Measurements from ENCODE around the gene HSPH1.

Gene HSPH1

DNA sequence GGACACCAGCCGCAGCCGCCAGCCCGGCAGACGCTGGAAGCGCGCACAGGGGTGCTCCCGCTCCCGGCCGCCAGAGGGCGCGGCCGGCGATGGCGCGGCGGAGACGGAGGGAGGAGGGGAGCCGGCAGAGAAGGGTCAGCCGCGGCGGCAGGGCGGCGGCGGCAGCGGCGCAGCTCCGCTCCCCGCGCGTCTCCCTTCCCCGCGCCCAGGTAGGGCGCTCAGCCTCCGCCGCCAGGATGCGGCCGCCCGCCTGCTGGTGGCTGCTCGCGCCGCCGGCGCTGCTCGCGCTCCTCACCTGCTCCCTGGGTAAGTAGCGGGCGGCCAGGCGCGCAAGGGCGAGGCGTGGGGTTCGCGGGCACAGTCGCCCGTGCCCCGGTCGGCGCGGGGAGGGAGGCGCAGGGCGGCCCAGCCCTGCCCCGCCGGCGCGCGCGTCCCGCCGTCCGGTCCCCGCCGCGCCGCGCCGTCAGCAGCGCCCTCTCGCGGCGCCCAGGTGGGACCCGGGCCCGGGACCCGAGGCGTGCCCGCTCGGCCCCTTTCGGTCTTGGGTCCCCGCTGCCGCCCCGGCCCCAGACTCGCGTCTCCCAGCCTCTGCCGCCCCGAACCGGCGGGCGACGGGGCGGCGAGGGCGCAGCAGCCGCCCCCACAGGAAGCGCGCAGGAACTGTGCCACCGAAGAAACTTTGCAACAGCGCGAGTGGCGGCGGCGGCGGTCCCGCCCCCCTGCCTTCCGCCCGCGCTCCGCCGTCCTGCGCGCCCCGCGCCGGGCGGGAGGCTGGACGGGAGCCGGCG, 38.3 kb upstream of the HSPH1 start, which contains the start of gene B3GLCT:
TSS of gene B3GLCT (plus strand) at position 127 of the 788 bp plus-strand sequence. CDS start at position 237, 110 bp downstream.
- Histone ChIP-seq H3K27me3 (peaks cover 9% of the 10 kb centered on the region), H4K20me1 (no peaks in the 10 kb centered on the region), H3K4me3 (peak within 1 kb of the TSS; percentile 90), H3K9ac (peak within 1 kb of the TSS; percentile 89), H3K27ac (peak within 1 kb of the TSS; percentile 86), H3K4me1 (peaks cover 11% of the 10 kb centered on the region), H3K9me3 (no peaks in the 10 kb centered on the region), H3K36me3 (no peaks in the 10 kb centered on the region), H3K4me2 (peak within 1 kb of the TSS; percentile 86)
- TF ChIP-seq Cebpa-rat (IDR thresholded peaks at IDR 0.05), result no peak

DNA sequence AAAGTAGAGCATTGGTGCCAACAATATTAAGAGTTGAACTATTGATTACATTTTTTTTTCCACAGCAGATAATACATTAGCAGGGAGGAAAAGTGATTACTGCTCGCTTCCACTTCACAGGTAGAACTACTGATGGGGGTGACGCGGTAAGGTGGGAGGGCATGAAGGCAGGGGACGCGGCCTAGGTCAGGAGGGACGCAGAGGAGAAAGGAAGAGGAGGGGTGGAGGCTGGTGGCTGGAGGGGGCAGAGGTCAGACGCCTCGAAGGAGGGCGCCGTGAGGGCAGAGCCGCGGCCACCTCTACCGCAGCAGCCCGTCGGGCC, 37.8 kb upstream of the HSPH1 start:
- peaks cover 9% of the 10 kb centered on the region for H3K27me3 ChIP-seq
- H3K9me3 ChIP-seq, result no peaks in the 10 kb centered on the region
- no peaks in the 10 kb centered on the region for H4K20me1 ChIP-seq
- no peak for TF ChIP-seq Cebpa-rat (IDR thresholded peaks at IDR 0.05)
- no peaks in the 10 kb centered on the region for H3K36me3 ChIP-seq
- peak overlapping the region; percentile 89 for H3K9ac ChIP-seq
- peak overlapping the region; percentile 90 for H3K4me3 ChIP-seq
- H3K4me1 ChIP-seq, result peaks cover 11% of the 10 kb centered on the region
- H3K4me2 ChIP-seq, result peak overlapping the region; percentile 86
- peak overlapping the region; percentile 86 for H3K27ac ChIP-seq

DNA sequence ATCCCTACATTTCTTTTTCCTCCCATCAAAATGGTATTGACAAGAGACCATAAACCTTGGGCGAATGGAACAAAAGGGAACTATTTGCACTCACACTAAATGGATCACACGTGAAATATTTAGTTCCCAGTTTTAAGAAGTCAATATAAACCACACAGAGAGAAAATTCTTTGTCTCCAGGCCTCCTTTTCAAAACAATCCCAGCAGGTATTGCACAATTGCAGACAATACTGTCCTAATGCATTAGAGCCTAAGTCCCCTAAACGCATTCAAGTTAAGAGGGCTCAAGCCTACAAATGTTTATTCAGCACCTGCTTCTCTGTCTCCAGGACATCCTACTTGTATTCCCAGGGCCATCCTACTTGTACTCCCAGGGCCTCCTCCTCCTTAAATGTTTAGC, 36.8 kb upstream of the HSPH1 start:
- Histone ChIP-seq H3K4me2 (no peak overlapping the region), H3K4me1 (peaks cover 11% of the 10 kb centered on the region), H3K4me3 (no peak overlapping the region), H3K36me3 (no peaks in the 10 kb centered on the region), H3K9me3 (no peaks in the 10 kb centered on the region), H3K9ac (no peak overlapping the region), H3K27ac (no peak overlapping the region), H3K27me3 (peaks cover 9% of the 10 kb centered on the region), H4K20me1 (no peaks in the 10 kb centered on the region)
- TF ChIP-seq Cebpa-rat (IDR thresholded peaks at IDR 0.05), result peak; percentile 41; the same call in 1 of the 2 replicates

DNA sequence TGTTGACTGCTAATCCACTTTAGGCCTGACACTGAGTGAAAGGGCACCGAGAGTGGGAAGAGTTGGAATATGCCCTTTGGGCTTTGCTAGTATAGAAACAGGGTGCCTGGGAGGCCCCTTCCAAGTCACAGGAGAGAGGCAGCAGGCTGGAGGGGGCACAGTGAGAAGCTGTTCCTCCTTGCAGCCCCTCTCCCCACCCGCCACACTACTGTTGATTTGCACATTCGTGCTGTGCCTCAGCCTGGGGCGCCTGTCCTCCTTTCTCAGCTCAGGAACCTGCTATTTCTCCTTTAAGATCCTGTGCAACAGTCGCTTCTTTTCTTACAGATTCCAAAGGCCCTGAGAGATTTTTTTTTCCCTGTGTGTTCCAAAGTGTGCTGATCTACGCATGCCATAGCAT, 35.3 kb upstream of the HSPH1 start:
- no peaks in the 10 kb centered on the region for H3K36me3 ChIP-seq

DNA sequence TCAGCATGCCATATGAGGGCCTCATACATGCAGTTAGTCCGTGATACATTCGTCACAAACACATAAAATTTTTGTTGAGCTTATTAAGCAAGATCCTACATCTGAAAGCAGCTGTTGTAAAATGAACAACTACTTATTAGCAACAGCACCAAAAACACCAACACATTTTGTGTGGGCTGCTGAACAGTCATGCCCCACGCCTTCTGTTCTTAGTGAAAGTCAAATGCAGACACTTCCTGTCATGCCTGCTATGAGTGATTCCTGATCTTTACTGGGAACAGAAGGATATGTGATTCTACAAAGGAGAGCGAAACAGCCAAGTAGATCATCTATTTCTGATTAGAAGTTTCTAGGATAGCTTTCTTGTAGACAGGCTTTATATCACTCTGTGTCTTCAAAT, 33.9 kb upstream of the HSPH1 start:
- Histone ChIP-seq H4K20me1 (no peaks in the 10 kb centered on the region), H3K4me2 (no peak overlapping the region), H3K4me1 (no peaks in the 10 kb centered on the region), H3K36me3 (no peaks in the 10 kb centered on the region), H3K4me3 (no peak overlapping the region), H3K9me3 (no peaks in the 10 kb centered on the region), H3K27me3 (peaks cover 9% of the 10 kb centered on the region), H3K27ac (no peak overlapping the region), H3K9ac (no peak overlapping the region)
- no peak for TF ChIP-seq Cebpa-rat (IDR thresholded peaks at IDR 0.05)

More for the DNA sequence above, 35.3 kb upstream of the HSPH1 start:
- Histone ChIP-seq H3K9me3 (no peaks in the 10 kb centered on the region), H3K4me3 (no peak overlapping the region), H3K4me1 (peaks cover 11% of the 10 kb centered on the region), H3K27ac (no peak overlapping the region), H3K4me2 (no peak overlapping the region), H4K20me1 (no peaks in the 10 kb centered on the region), H3K27me3 (peaks cover 9% of the 10 kb centered on the region), H3K9ac (no peak overlapping the region)
- no peak for TF ChIP-seq Cebpa-rat (IDR thresholded peaks at IDR 0.05)

DNA sequence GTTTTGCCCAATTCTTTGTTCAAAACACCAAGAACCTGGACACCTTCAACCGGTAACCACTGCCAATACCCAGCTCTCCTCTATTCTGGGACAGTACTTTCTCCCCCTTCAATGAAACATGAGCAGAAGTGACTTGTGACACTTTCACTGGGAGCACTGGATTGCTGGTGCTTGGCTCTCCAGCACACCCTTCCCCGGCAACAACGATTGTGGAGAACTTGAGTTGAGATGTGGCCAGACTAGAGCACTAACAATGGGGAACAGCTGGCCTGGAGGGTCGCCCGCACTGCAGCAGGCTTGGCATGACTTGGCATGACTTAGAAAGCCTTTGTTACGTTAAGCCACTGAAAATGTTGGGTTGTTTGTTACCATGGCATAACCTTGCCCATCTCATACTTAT, 30.6 kb upstream of the HSPH1 start:
- no peaks in the 10 kb centered on the region for H3K36me3 ChIP-seq
- no peak overlapping the region for H3K4me3 ChIP-seq
- no peak overlapping the region for H3K4me2 ChIP-seq
- H3K27me3 ChIP-seq, result no peaks in the 10 kb centered on the region
- peaks cover 5% of the 10 kb centered on the region for H3K9me3 ChIP-seq
- no peaks in the 10 kb centered on the region for H4K20me1 ChIP-seq
- no peaks in the 10 kb centered on the region for H3K4me1 ChIP-seq
- TF ChIP-seq Cebpa-rat (IDR thresholded peaks at IDR 0.05), result no peak
- H3K9ac ChIP-seq, result no peak overlapping the region
- no peak overlapping the region for H3K27ac ChIP-seq

DNA sequence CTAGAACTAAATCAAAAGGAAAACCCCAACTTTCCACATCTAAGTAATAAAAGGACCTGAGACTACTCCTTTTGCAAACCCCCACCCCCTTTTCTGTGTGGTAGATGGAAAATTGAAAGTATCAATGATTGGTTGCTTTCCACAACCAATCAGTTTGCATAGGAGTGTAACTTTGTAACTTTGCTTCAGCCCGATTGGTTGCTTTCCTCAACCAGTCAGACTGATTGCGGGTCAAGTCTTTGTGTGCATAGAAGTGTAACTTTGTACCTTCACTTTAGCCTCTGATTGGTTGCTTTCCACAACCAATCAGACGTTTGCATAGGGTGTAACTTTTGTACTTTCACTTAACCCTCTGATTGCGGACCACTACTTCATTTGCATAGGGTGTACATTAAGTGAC, 30.0 kb upstream of the HSPH1 start:
- Histone ChIP-seq H3K9ac (no peak overlapping the region), H3K27ac (no peak overlapping the region), H4K20me1 (no peaks in the 10 kb centered on the region), H3K4me3 (no peak overlapping the region), H3K27me3 (no peaks in the 10 kb centered on the region), H3K4me2 (no peak overlapping the region), H3K9me3 (peaks cover 5% of the 10 kb centered on the region), H3K36me3 (no peaks in the 10 kb centered on the region), H3K4me1 (no peaks in the 10 kb centered on the region)
- no peak for TF ChIP-seq Cebpa-rat (IDR thresholded peaks at IDR 0.05)

DNA sequence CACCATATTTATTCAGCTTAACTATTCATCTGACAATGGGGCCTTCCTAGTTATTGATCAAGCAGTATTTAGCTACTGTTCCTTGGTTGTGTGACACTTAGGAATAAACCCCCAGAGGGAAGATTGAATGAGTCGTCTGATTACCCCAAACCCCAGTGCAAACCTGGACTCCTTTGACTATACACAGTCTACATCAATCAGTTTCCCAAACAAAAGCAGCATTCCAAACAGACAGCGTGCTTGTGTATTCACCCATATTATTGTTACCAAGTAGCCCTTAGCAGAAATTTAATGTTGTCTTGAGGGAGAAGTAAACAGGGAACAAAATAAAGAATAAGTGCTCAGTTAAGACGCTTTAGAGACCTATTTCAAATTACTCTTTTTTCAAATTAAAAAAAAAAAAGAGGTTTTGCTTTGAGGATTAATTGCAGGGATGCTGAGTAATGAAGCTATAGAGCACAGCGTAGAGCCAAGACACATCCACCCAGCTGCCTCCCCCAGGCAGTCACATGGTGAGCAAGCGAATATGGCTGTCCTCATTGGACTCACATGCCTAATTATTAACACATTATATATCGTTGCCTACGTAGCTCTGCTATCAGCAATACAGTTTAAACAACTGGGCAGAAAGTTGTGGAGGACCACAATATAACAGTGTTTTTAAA, 23.4 kb upstream of the HSPH1 start:
- H4K20me1 ChIP-seq, result no peaks in the 10 kb centered on the region
- H3K4me1 ChIP-seq, result no peaks in the 10 kb centered on the region
- no peak for TF ChIP-seq Cebpa-rat (IDR thresholded peaks at IDR 0.05)
- no peak overlapping the region for H3K27ac ChIP-seq
- H3K36me3 ChIP-seq, result no peaks in the 10 kb centered on the region
- no peaks in the 10 kb centered on the region for H3K27me3 ChIP-seq
- H3K4me2 ChIP-seq, result no peak overlapping the region
- H3K9ac ChIP-seq, result no peak overlapping the region
- H3K9me3 ChIP-seq, result peaks cover 5% of the 10 kb centered on the region
- H3K4me3 ChIP-seq, result no peak overlapping the region

DNA sequence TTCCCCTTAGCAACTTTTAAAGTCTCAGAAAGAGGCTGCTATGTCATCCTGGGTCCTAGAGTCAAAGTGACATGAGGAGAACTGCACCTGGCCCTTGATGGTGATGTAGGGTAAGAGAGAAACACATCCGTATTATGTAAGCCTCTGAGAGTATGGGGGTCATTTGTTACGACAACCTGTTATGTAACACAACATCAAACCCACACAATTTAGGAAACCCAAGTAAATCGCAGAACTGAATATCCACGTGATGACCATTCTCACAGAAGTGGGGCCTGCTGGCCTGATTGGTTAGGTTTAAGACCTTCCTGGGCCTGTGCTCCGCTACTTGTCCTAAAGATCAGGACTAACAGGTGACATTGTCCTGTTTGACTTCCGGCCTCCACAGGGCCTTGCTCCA, 22.7 kb upstream of the HSPH1 start:
- H3K9ac ChIP-seq, result no peak overlapping the region
- H3K4me1 ChIP-seq, result peaks cover 5% of the 10 kb centered on the region
- peaks cover 5% of the 10 kb centered on the region for H3K9me3 ChIP-seq
- H4K20me1 ChIP-seq, result no peaks in the 10 kb centered on the region
- no peak overlapping the region for H3K4me2 ChIP-seq
- no peak overlapping the region for H3K4me3 ChIP-seq
- H3K27ac ChIP-seq, result no peak overlapping the region
- no peaks in the 10 kb centered on the region for H3K36me3 ChIP-seq
- H3K27me3 ChIP-seq, result no peaks in the 10 kb centered on the region
- TF ChIP-seq Cebpa-rat (IDR thresholded peaks at IDR 0.05), result no peak

DNA sequence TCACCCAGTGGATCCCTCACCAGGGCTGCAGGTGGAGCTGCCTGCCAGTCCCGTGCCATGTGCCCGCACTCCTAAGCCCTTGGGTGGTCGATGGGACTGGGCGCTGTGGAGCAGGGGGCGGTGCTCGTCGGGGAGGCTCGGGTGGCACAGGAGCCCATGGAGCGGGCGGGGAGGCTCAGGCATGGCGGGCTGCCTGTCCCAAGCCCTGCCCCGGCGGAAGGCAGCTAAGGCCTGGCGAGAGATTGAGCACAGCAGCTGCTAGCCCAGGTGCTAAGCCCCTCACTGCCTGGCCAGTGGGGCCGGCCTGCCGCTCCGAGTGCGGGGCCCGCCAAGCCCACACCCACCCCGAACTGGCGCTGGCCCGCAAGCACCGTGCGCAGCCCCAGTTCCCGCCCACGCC, 21.3 kb upstream of the HSPH1 start:
- TF ChIP-seq Cebpa-rat (IDR thresholded peaks at IDR 0.05), result no peak
- no peaks in the 10 kb centered on the region for H3K27me3 ChIP-seq
- no peaks in the 10 kb centered on the region for H4K20me1 ChIP-seq
- H3K36me3 ChIP-seq, result no peaks in the 10 kb centered on the region
- H3K27ac ChIP-seq, result no peak overlapping the region
- peaks cover under 1% of the 10 kb centered on the region; the same call in 1 of the 2 replicates for H3K9me3 ChIP-seq
- H3K4me3 ChIP-seq, result no peak overlapping the region
- no peak overlapping the region for H3K4me2 ChIP-seq
- H3K9ac ChIP-seq, result no peak overlapping the region
- H3K4me1 ChIP-seq, result peaks cover 8% of the 10 kb centered on the region
